ENCODE data around the gene DUSP22.

DUSP22 gene

GRCh38 chr6:397604-398003 is 105.3 kb downstream of the DUSP22 start:
- no peak for DNase-seq

GRCh38 chr6:398065-398464 is 105.8 kb downstream of the DUSP22 start:
- no peak for DNase-seq

GRCh38 chr6:398558-399078 is 106.3 kb downstream of the DUSP22 start:
- DNase-seq = no peak

- no peak for DNase-seq
Measured at GRCh38 chr6:399785-400534, 107.7 kb downstream of the DUSP22 start.

- DNase-seq = no peak
Measured at GRCh38 chr6:400815-401214, 108.5 kb downstream of the DUSP22 start.
